HEK293T (cell line): Measurements from ENCODE around the gene FARP2.

Source experiments
- ARNT ChIP-seq: fragments of 450-650 bp; IDR thresholded peaks from 2 replicates; pipeline ENCODE4 v1.6.1; 2017; ENCODE audit warnings: mild to moderate bottlenecking
- FOXA1 ChIP-seq: fragments of 450-650 bp; IDR thresholded peaks from 2 replicates; pipeline ENCODE4 v1.6.1; 2016; ENCODE audit warnings: mild to moderate bottlenecking
- FOXK2 ChIP-seq: fragments of 450-650 bp; IDR thresholded peaks from 2 replicates; pipeline ENCODE4 v1.6.1; 2016; ENCODE audit warnings: mild to moderate bottlenecking
- FOXM1 ChIP-seq: fragments of 450-650 bp; IDR thresholded peaks from 2 replicates; pipeline ENCODE4 v1.6.1; 2017; ENCODE audit warnings: mild to moderate bottlenecking, borderline replicate concordance
- HDGF ChIP-seq: fragments of 450-650 bp; IDR thresholded peaks from 2 replicates; pipeline ENCODE4 v1.6.1; 2017; ENCODE audit warnings: antibody characterized with exemption, borderline replicate concordance
- NFRKB ChIP-seq: fragments of 450-650 bp; IDR thresholded peaks from 2 replicates; pipeline ENCODE4 v1.6.1; 2016; ENCODE audit warnings: mild to moderate bottlenecking, moderate library complexity
- PKNOX1 ChIP-seq: fragments of 450-650 bp; IDR thresholded peaks from 2 replicates; pipeline ENCODE4 v1.6.1; 2016
- SP1 ChIP-seq: fragments of 450-650 bp; IDR thresholded peaks from 2 replicates; pipeline ENCODE4 v1.6.1; 2017
- SUZ12 ChIP-seq: fragments of 450-650 bp; IDR thresholded peaks from 2 replicates; pipeline ENCODE4 v1.6.1; 2016; ENCODE audit warnings: mild to moderate bottlenecking

GRCh38 chr2:241489088-241489487 is 133.0 kb downstream of the FARP2 start:
- TF ChIP-seq SP1 (no peak), SUZ12 (no peak), FOXA1 (no peak), FOXK2 (no peak), HDGF (no peak), NFRKB (no peak), FOXM1 (no peak), PKNOX1 (no peak), ARNT (no peak)
